ENCODE measurements around the gene AKAP10.

Gene AKAP10

DNA sequence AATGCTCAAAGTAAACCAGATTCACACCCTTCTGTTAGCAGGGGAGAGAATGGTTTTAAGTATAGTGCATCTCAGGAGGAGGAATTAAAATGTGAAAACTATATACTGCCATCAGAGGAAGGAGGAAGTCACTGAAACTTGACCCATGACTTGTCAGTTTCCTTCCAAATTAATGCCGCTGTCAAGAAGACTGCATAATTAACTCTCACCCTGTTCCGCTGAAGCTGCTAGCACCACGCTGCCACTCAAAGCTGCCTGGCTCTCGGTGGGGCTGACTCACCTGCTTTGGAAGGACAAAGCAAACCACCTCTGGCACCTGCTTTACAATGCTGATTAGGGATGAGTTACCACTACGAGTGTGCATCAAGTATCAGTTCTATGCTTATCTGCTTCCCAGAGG is 72.1 kb downstream of the AKAP10 start:
- no peak overlapping the region for H3K18ac ChIP-seq (ENCODE audit: low read length)
- H3K4me2 ChIP-seq (ENCODE audit: low read length), result no peak overlapping the region
- no peaks in the 10 kb centered on the region for H3K79me1 ChIP-seq (ENCODE audit: low read length)
- no peaks in the 10 kb centered on the region for H3K79me2 ChIP-seq (ENCODE audit: control insufficient read depth, insufficient read depth, low read length)
- no peak for DNase-seq
- H3K27ac ChIP-seq (ENCODE audit: low read depth, low read length), result no peak overlapping the region
- no peak overlapping the region for H2BK120ac ChIP-seq (ENCODE audit: low read depth, low read length)
- H2BK15ac ChIP-seq (replicated peaks; ENCODE audit: low read depth), result no peak overlapping the region
- no peak overlapping the region for H3K56ac ChIP-seq (ENCODE audit: low read length)
- no peak overlapping the region for H3K4me3 ChIP-seq (ENCODE audit: low read length)
- no CpG with 5 or more reads among the region's 5 CpGs for WGBS (ENCODE audit: extremely low coverage, insufficient coverage, low lambda C conversion rate)
- no peak overlapping the region for H2AK5ac ChIP-seq (ENCODE audit: low read length)
- H3K36me3 ChIP-seq (ENCODE audit: control insufficient read depth, insufficient read depth, low read length), result peaks cover 4% of the 10 kb centered on the region
- H3K23ac ChIP-seq (ENCODE audit: low read length), result no peak overlapping the region
- no peak overlapping the region for H4K8ac ChIP-seq (ENCODE audit: low read depth, low read length)
- no peak overlapping the region for H3K9ac ChIP-seq (ENCODE audit: low read length)
- H3K4ac ChIP-seq (ENCODE audit: low read depth, low read length), result no peak overlapping the region
- H2BK5ac ChIP-seq (ENCODE audit: low read length), result no peak overlapping the region
- no peaks in the 10 kb centered on the region for H3K4me1 ChIP-seq (ENCODE audit: control insufficient read depth, low read depth, low read length)
- H3K27me3 ChIP-seq (ENCODE audit: insufficient read depth, low read length, poor library complexity), result no peaks in the 10 kb centered on the region
- no peak overlapping the region for H4K5ac ChIP-seq (ENCODE audit: low read length)

DNA sequence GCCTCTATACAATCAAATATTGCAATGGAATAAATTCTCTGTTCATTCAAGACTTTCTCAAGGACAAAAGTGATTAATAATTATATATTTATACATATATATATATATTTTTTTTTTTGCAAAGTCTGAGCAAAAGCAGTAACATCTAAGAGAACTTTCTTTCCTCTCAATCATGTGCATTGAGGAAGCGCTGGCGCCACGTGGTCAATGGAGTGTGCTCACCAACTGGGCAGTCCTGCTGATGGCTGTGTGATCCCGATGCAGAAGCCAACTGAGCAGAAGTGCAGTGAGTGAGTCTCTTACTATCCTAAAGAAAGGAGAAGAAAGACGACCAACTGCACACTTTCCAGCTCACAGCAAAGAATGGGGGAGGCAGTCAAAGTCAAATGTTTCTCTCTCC is 72.7 kb downstream of the AKAP10 start:
- Histone ChIP-seq H4K5ac (ENCODE audit: low read length) (no peak overlapping the region), H3K79me2 (ENCODE audit: control insufficient read depth, insufficient read depth, low read length) (no peaks in the 10 kb centered on the region), H3K79me1 (ENCODE audit: low read length) (no peaks in the 10 kb centered on the region), H3K4me2 (ENCODE audit: low read length) (no peak overlapping the region), H2AK5ac (ENCODE audit: low read length) (no peak overlapping the region), H3K56ac (ENCODE audit: low read length) (no peak overlapping the region), H3K27me3 (ENCODE audit: insufficient read depth, low read length, poor library complexity) (no peaks in the 10 kb centered on the region), H3K4ac (ENCODE audit: low read depth, low read length) (no peak overlapping the region), H2BK5ac (ENCODE audit: low read length) (no peak overlapping the region), H3K18ac (ENCODE audit: low read length) (no peak overlapping the region), H3K23ac (ENCODE audit: low read length) (no peak overlapping the region), H2BK120ac (ENCODE audit: low read depth, low read length) (no peak overlapping the region), H4K8ac (ENCODE audit: low read depth, low read length) (no peak overlapping the region), H3K27ac (ENCODE audit: low read depth, low read length) (no peak overlapping the region), H3K4me3 (ENCODE audit: low read length) (no peak overlapping the region), H3K9ac (ENCODE audit: low read length) (no peak overlapping the region), H3K36me3 (ENCODE audit: control insufficient read depth, insufficient read depth, low read length) (peaks cover 4% of the 10 kb centered on the region), H3K4me1 (ENCODE audit: control insufficient read depth, low read depth, low read length) (no peaks in the 10 kb centered on the region), H2BK15ac (replicated peaks; ENCODE audit: low read depth) (no peak overlapping the region)
- DNase-seq, result no peak
- WGBS (ENCODE audit: extremely low coverage, insufficient coverage, low lambda C conversion rate), result no CpG with 5 or more reads among the region's 5 CpGs

DNA sequence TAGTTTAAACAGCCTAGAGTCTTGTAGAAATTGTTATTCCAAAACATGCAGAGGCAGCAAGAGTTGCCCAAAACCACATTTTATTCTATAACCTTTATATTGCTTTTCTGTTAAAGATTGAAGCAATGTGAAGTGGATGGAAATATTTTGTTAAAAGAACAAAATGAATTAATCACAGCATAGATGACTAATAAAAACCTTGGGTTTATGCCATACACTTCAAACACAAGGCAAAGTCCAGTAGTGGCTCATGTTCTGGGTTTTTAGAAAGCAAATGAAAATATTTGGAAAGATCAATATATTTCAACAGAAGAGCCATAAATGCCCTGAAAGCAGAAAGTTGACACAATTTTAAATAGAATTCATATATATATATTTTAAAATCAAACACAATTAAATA is 73.2 kb downstream of the AKAP10 start:
- Histone ChIP-seq H2BK120ac (ENCODE audit: low read depth, low read length) (no peak overlapping the region), H3K18ac (ENCODE audit: low read length) (no peak overlapping the region), H4K8ac (ENCODE audit: low read depth, low read length) (no peak overlapping the region), H3K4me1 (ENCODE audit: control insufficient read depth, low read depth, low read length) (no peaks in the 10 kb centered on the region), H3K56ac (ENCODE audit: low read length) (no peak overlapping the region), H3K4me3 (ENCODE audit: low read length) (no peak overlapping the region), H2BK15ac (replicated peaks; ENCODE audit: low read depth) (no peak overlapping the region), H3K4ac (ENCODE audit: low read depth, low read length) (no peak overlapping the region), H2AK5ac (ENCODE audit: low read length) (no peak overlapping the region), H2BK5ac (ENCODE audit: low read length) (no peak overlapping the region), H3K27ac (ENCODE audit: low read depth, low read length) (no peak overlapping the region), H3K27me3 (ENCODE audit: insufficient read depth, low read length, poor library complexity) (no peaks in the 10 kb centered on the region), H4K5ac (ENCODE audit: low read length) (no peak overlapping the region), H3K23ac (ENCODE audit: low read length) (no peak overlapping the region), H3K36me3 (ENCODE audit: control insufficient read depth, insufficient read depth, low read length) (peaks cover 5% of the 10 kb centered on the region), H3K4me2 (ENCODE audit: low read length) (no peak overlapping the region), H3K79me1 (ENCODE audit: low read length) (no peaks in the 10 kb centered on the region), H3K79me2 (ENCODE audit: control insufficient read depth, insufficient read depth, low read length) (no peaks in the 10 kb centered on the region), H3K9ac (ENCODE audit: low read length) (no peak overlapping the region)
- no peak for DNase-seq

DNA sequence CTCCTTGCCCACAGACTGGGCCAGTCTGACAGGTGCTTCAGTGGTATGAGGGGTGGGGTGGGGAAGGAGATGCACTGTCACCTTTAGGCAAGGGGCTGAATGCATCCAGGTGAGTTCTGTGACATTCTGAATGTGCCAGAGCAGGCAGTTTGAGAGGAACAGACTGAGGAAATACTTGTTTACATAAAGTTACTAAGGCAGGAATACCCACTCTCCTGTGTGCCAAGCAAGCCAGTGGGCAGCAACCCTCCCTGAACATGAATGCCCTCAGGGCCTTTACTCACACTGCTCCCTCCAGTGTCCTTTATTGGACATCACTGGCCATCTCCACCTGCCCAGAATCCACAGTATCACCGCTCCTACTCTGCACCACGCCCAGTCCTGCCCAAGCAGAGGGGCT is 76.8 kb downstream of the AKAP10 start:
- no peak overlapping the region for H3K23ac ChIP-seq (ENCODE audit: low read length)
- no peak overlapping the region for H2BK120ac ChIP-seq (ENCODE audit: low read depth, low read length)
- no peak for DNase-seq
- H3K79me2 ChIP-seq (ENCODE audit: control insufficient read depth, insufficient read depth, low read length), result no peaks in the 10 kb centered on the region
- H3K4me2 ChIP-seq (ENCODE audit: low read length), result no peak overlapping the region
- no peaks in the 10 kb centered on the region for H3K79me1 ChIP-seq (ENCODE audit: low read length)
- no CpG with 5 or more reads among the region's 2 CpGs for WGBS (ENCODE audit: extremely low coverage, insufficient coverage, low lambda C conversion rate)
- no peak overlapping the region for H2BK5ac ChIP-seq (ENCODE audit: low read length)
- no peaks in the 10 kb centered on the region for H3K4me1 ChIP-seq (ENCODE audit: control insufficient read depth, low read depth, low read length)
- H3K18ac ChIP-seq (ENCODE audit: low read length), result no peak overlapping the region
- no peak overlapping the region for H3K27ac ChIP-seq (ENCODE audit: low read depth, low read length)
- H2AK5ac ChIP-seq (ENCODE audit: low read length), result no peak overlapping the region
- peaks cover 3% of the 10 kb centered on the region for H3K36me3 ChIP-seq (ENCODE audit: control insufficient read depth, insufficient read depth, low read length)
- H3K56ac ChIP-seq (ENCODE audit: low read length), result no peak overlapping the region
- no peak overlapping the region for H3K9ac ChIP-seq (ENCODE audit: low read length)
- no peak overlapping the region for H3K4me3 ChIP-seq (ENCODE audit: low read length)
- no peaks in the 10 kb centered on the region for H3K27me3 ChIP-seq (ENCODE audit: insufficient read depth, low read length, poor library complexity)
- no peak overlapping the region for H2BK15ac ChIP-seq (replicated peaks; ENCODE audit: low read depth)
- H3K4ac ChIP-seq (ENCODE audit: low read depth, low read length), result no peak overlapping the region
- no peak overlapping the region for H4K8ac ChIP-seq (ENCODE audit: low read depth, low read length)
- H4K5ac ChIP-seq (ENCODE audit: low read length), result no peak overlapping the region

DNA sequence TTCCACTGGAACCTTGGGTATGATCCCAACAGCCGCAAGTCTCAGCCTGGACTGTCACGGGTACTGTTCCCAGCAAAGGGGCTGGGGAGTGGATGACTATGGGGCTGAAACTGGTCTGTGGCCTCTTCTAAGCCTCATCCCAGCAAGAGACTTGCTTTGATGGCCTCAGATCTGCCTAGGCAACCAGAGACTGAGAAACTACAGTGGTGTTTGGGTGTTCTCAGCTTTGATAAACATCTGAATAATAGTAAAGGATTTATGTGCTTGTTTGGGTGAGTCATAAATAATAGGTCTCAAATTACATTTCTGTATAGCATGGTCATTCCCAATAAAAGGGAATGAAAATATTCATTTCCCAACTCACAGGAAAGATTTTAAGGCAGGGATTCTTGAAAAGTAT is 79.7 kb downstream of the AKAP10 start:
- Histone ChIP-seq H3K4me2 (ENCODE audit: low read length) (no peak overlapping the region), H2BK120ac (ENCODE audit: low read depth, low read length) (no peak overlapping the region), H3K79me2 (ENCODE audit: control insufficient read depth, insufficient read depth, low read length) (no peaks in the 10 kb centered on the region), H3K4me3 (ENCODE audit: low read length) (no peak overlapping the region), H3K18ac (ENCODE audit: low read length) (no peak overlapping the region), H3K79me1 (ENCODE audit: low read length) (no peaks in the 10 kb centered on the region), H2BK15ac (replicated peaks; ENCODE audit: low read depth) (no peak overlapping the region), H4K5ac (ENCODE audit: low read length) (no peak overlapping the region), H3K23ac (ENCODE audit: low read length) (no peak overlapping the region), H3K27ac (ENCODE audit: low read depth, low read length) (no peak overlapping the region), H3K27me3 (ENCODE audit: insufficient read depth, low read length, poor library complexity) (no peaks in the 10 kb centered on the region), H2AK5ac (ENCODE audit: low read length) (no peak overlapping the region), H3K36me3 (ENCODE audit: control insufficient read depth, insufficient read depth, low read length) (peaks cover 3% of the 10 kb centered on the region), H2BK5ac (ENCODE audit: low read length) (no peak overlapping the region), H3K4me1 (ENCODE audit: control insufficient read depth, low read depth, low read length) (no peaks in the 10 kb centered on the region), H3K9ac (ENCODE audit: low read length) (no peak overlapping the region), H3K4ac (ENCODE audit: low read depth, low read length) (no peak overlapping the region), H4K8ac (ENCODE audit: low read depth, low read length) (no peak overlapping the region), H3K56ac (ENCODE audit: low read length) (no peak overlapping the region)
- peak; percentile 19 for DNase-seq
- WGBS (ENCODE audit: extremely low coverage, insufficient coverage, low lambda C conversion rate), result no CpG with 5 or more reads among the region's 2 CpGs

DNA sequence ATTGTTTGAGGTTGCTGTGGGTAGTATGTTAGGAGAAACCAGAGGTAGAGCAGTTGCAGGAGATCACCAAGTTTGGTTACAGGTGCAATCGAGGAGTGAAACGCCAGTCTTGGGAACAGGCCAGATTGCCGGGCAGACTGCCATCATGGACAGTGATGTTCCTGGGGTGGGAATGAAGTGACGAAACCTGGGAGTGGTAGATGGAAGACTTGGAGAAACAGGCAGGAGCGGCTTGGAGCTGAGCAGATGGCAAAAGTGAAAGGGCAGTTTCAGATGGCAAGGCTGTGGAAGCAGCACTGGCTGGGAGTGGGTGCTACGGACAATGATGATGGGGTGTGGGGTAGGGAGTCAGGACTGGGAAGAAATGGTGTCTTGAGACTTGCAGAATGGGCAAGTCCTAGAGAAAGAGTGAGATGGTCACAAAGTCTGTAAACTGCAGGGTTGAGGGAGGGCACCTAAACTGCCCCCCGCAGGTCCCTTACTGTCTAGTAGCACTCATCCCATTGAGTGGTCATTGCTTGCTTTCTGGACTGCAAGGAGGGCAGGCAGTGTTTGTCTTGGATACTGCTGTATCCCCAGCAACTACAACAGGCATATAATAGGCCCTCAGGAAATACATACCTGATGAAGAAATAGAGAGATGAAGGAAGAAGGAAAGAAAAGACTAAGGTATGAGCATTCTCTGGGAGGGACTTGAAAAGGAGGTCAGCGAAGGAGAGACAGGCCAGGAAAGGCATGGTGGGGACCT is 80.4 kb downstream of the AKAP10 start:
- H3K27me3 ChIP-seq (ENCODE audit: insufficient read depth, low read length, poor library complexity), result no peaks in the 10 kb centered on the region
- no peak overlapping the region for H3K4me2 ChIP-seq (ENCODE audit: low read length)
- no peak overlapping the region for H3K23ac ChIP-seq (ENCODE audit: low read length)
- H2BK120ac ChIP-seq (ENCODE audit: low read depth, low read length), result no peak overlapping the region
- no peak overlapping the region for H2BK5ac ChIP-seq (ENCODE audit: low read length)
- no peak overlapping the region for H3K4ac ChIP-seq (ENCODE audit: low read depth, low read length)
- no peak overlapping the region for H2AK5ac ChIP-seq (ENCODE audit: low read length)
- H3K36me3 ChIP-seq (ENCODE audit: control insufficient read depth, insufficient read depth, low read length), result peaks cover 3% of the 10 kb centered on the region
- no peak overlapping the region for H2BK15ac ChIP-seq (replicated peaks; ENCODE audit: low read depth)
- no peak for DNase-seq
- H3K56ac ChIP-seq (ENCODE audit: low read length), result no peak overlapping the region
- no peak overlapping the region for H4K8ac ChIP-seq (ENCODE audit: low read depth, low read length)
- no peaks in the 10 kb centered on the region for H3K79me1 ChIP-seq (ENCODE audit: low read length)
- H4K5ac ChIP-seq (ENCODE audit: low read length), result no peak overlapping the region
- no peak overlapping the region for H3K9ac ChIP-seq (ENCODE audit: low read length)
- H3K4me1 ChIP-seq (ENCODE audit: control insufficient read depth, low read depth, low read length), result no peaks in the 10 kb centered on the region
- no peak overlapping the region for H3K18ac ChIP-seq (ENCODE audit: low read length)
- H3K79me2 ChIP-seq (ENCODE audit: control insufficient read depth, insufficient read depth, low read length), result no peaks in the 10 kb centered on the region
- WGBS (ENCODE audit: extremely low coverage, insufficient coverage, low lambda C conversion rate), result no CpG with 5 or more reads among the region's 8 CpGs
- H3K27ac ChIP-seq (ENCODE audit: low read depth, low read length), result no peak overlapping the region
- H3K4me3 ChIP-seq (ENCODE audit: low read length), result no peak overlapping the region
